ENCODE measurements around the gene FGD2.

DNA sequence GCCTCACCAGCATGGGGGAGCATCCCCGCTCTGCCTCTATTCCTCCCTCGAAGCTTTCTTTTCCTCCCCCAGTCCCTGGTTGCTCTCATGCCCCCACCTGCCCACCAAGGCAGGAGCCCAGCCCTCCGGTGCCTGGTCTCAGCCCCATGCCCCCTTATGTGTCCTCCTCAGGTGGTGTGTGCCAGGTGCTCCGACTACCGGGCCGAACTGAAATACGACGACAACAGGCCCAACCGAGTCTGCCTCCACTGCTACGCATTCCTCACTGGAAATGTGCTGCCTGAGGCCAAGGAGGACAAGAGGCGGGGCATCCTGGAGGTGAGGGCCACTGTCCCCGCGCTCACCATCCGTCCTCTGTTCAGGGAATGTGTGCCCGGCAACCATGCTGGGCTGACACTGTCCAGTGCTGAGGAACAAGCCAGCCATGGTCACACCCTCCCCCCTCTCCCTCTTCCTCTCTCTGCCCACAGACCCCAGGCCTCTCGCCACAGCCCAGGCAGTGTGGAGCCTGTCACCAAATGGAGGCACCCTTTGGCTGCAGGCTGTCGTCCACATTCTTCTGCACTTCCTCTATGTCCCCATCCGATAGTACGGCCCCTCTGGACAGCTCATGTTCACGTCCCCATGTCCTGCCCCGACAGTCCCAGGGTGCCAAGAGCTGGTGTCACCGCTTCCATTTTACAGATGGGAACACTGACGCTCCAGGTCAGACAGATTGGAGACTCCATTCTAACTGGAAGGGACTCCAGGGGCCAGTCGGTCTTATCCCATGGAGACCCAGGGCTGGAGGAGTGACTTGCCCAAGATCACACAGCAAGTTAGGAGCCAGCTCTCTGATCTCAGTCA lies 20.4 kb downstream of the FGD2 start:
- TF ChIP-seq, protein P1, sequence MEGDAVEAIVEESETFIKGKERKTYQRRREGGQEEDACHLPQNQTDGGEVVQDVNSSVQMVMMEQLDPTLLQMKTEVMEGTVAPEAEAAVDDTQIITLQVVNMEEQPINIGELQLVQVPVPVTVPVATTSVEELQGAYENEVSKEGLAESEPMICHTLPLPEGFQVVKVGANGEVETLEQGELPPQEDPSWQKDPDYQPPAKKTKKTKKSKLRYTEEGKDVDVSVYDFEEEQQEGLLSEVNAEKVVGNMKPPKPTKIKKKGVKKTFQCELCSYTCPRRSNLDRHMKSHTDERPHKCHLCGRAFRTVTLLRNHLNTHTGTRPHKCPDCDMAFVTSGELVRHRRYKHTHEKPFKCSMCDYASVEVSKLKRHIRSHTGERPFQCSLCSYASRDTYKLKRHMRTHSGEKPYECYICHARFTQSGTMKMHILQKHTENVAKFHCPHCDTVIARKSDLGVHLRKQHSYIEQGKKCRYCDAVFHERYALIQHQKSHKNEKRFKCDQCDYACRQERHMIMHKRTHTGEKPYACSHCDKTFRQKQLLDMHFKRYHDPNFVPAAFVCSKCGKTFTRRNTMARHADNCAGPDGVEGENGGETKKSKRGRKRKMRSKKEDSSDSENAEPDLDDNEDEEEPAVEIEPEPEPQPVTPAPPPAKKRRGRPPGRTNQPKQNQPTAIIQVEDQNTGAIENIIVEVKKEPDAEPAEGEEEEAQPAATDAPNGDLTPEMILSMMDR (conservative IDR thresholded peaks at IDR 0.05; ENCODE audit: low read depth in 2 of 2) = no peak
- TF ChIP-seq, protein P2, sequence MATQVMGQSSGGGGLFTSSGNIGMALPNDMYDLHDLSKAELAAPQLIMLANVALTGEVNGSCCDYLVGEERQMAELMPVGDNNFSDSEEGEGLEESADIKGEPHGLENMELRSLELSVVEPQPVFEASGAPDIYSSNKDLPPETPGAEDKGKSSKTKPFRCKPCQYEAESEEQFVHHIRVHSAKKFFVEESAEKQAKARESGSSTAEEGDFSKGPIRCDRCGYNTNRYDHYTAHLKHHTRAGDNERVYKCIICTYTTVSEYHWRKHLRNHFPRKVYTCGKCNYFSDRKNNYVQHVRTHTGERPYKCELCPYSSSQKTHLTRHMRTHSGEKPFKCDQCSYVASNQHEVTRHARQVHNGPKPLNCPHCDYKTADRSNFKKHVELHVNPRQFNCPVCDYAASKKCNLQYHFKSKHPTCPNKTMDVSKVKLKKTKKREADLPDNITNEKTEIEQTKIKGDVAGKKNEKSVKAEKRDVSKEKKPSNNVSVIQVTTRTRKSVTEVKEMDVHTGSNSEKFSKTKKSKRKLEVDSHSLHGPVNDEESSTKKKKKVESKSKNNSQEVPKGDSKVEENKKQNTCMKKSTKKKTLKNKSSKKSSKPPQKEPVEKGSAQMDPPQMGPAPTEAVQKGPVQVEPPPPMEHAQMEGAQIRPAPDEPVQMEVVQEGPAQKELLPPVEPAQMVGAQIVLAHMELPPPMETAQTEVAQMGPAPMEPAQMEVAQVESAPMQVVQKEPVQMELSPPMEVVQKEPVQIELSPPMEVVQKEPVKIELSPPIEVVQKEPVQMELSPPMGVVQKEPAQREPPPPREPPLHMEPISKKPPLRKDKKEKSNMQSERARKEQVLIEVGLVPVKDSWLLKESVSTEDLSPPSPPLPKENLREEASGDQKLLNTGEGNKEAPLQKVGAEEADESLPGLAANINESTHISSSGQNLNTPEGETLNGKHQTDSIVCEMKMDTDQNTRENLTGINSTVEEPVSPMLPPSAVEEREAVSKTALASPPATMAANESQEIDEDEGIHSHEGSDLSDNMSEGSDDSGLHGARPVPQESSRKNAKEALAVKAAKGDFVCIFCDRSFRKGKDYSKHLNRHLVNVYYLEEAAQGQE (IDR thresholded peaks at IDR 0.05; ENCODE audit: unreplicated experiment) = no peak
- TF ChIP-seq NANOG (IDR thresholded peaks at IDR 0.05; ENCODE audit: borderline replicate concordance) (no peak), POLR2AphosphoS5 (IDR thresholded peaks at IDR 0.05; ENCODE audit: low read depth) (no peak), EZH2phosphoT487 (IDR thresholded peaks at IDR 0.05; ENCODE audit: unreplicated experiment) (no peak), JUNB (IDR thresholded peaks at IDR 0.05; ENCODE audit: unreplicated experiment) (no peak), ZNF114 (CRISPR knock-in tag; IDR thresholded peaks at IDR 0.05) (no peak), CREB1 (CRISPR knock-in tag; IDR thresholded peaks at IDR 0.05; ENCODE audit: low read depth) (no peak), EZH2 (IDR thresholded peaks at IDR 0.05; ENCODE audit: low read depth, unreplicated experiment) (no peak)
